GM18951 (cell line): ENCODE results near the gene DPH3.

Experiments used
- POLR2A ChIP-seq: IDR thresholded peaks from 4 replicates; pipeline ENCODE4 v1.6.1; 2011; ENCODE audit warnings: mild to moderate bottlenecking; ENCODE audit not compliant: insufficient read length, insufficient read depth; ENCODE audit errors: extremely low read depth
- in situ Hi-C: fragments of 300-500 bp; cut with MboI; formaldehyde crosslinking; loops from one replicate; pipeline ENCODE4 v1.12.0; 2022; ENCODE audit warnings: low sequenced_read_pairs, mixed read lengths, inconsistent platforms; ENCODE audit not compliant: unreplicated experiment

Gene DPH3

DNA sequence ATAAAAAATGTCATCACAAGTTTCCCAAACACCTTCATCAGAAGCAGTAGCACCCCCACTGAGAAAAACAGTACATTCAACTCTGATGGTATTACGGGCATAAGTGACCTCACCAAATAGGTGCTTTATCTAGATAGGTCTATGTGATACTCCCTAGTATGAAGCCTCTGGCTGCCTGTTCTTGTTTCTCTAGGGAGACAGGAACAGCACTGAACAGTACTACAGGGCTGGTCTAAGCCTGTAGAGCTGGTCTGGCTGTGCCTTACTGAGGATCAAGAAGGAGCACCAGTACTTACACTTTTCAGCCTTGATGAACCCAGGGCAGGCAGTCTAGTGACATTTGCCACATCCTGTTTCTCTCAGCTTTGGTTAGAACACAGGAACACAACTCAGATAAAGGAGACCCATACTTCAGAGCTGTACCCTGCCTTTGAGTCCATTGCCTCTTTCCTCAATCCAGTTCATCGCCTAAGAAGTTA is 36.2 kb upstream of the DPH3 start:
- in situ Hi-C loops, result no loop called here
- TF ChIP-seq POLR2A, result no peak

GRCh38 chr3:16300307-16300706 is 35.6 kb upstream of the DPH3 start:
- no peak for TF ChIP-seq POLR2A
- in situ Hi-C loops, result no loop called here

DNA sequence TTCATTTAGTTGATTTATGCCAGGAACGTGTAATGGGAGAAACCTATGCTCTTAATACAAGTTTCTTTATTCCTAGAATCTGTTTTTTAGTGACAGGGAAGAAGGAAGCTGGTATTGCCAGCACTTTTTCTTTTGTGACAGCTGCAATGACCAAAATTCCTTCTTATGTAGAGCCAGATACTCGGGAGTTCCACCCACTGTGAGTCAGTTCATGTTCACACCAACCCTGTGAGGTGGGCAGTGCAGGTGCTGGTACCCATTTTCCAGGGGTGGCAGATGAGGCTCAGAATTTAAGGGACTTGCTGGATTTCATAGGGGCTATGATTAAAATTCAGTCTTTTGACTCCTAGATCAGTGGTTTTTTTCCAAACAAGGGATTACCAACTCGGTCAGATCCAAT is 35.0 kb upstream of the DPH3 start:
- in situ Hi-C loops, result loop anchor here (25.0 kb wide), 2 partner anchors 938 to 1088 kb away; no protein-coding TSS in a partner anchor
- TF ChIP-seq POLR2A, result no peak

- in situ Hi-C loops, result loop anchor here (25.0 kb wide), 2 partner anchors 938 to 1088 kb away; no protein-coding TSS in a partner anchor
- no peak for TF ChIP-seq POLR2A
These were observed 34.1 kb upstream of the DPH3 start for GRCh38 chr3:16298891-16299290.

DNA sequence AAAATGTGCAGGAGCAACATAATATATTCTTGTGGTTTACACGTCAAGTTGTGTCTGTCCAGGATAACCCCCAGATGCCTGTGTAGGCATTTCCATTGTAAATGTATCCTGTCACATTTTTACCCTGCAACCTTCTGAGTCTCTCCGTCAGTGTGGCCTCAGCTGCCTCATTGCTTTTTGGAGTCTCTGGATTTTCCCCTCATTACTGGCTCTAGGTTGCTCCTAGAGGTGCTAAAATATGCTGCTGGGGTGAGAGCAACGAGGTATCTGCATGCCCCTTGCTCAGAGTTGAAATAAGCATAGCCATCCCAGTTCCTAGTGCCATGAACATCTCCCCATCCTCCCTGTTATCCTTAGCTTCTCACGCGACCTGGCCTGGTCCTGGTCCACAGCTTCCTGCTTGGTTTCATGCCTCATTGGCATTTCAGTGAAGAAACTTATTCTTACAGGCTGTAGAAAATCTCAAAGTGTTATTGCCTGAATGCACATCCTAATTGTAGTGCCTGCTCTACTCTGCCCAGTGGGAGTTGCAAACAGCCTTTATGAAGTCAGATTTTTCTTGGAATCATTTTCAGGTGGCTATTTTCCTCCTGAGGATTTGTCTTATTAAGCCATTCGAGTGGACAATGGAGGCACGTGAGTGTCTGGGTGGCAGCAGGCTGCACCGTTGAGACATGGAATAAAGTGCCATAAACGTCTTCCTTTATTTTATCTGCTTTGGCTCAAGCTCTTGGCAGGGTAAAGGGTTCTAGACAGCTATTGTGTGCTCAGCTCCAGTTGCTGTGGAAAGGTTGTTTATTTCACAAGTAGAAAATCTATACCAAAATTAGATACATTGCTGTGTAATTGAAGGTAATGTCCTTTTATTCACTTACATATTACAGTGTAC is 33.5 kb upstream of the DPH3 start:
- in situ Hi-C loops, result loop anchor here (25.0 kb wide), 2 partner anchors 939 to 1089 kb away; no protein-coding TSS in a partner anchor
- TF ChIP-seq POLR2A, result no peak

DNA sequence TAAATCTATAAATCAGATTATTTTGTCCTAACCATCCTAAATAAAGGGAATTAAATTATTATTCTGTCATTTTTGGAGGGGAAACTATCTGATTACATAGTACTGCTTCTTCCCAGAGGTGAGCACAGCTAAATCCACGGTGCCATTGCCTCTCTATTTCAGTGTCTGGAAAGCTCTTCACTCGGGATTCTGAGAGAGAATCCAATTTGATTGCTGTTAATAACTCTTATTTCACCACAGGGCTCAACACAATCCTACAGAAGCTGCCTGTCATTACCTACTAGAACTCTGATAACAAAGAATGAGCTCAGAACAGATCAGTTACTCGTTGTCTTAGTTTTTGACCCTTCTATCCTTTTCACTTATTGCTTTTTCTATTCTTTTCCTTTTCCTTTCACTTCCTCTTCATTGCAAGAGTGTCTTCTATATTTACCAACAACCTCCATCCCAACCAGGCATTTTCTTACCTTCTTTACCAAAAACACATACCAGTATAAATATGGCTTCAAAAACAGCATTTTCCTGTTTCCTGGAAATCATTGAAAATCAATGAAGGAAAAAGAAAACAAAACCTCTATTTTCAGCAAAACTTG is 30.7 kb upstream of the DPH3 start:
- in situ Hi-C loops, result loop anchor here (25.0 kb wide), 2 partner anchors 942 to 1092 kb away; no protein-coding TSS in a partner anchor

DNA sequence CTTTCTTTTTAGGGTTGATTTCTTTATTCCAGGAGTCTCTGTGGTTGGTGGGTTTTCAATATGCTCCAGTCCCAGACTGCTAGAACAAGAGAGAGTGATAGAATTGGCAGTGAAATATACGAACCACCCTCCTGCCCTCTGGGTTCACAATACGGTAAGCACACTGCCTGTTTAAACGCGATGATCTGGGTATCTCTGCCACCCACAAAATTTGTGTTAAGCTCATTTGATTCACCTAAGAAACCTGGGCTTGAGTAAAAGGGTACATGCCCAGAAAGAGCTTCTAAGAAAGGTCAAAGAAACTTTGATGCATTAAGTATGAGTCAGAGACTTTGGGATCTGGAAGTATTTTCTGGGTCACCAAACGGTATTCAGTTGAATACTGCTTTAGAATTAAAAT is 30.1 kb upstream of the DPH3 start:
- in situ Hi-C loops, result loop anchor here (25.0 kb wide), 2 partner anchors 942 to 1092 kb away; no protein-coding TSS in a partner anchor
- TF ChIP-seq POLR2A, result no peak

More for the DNA sequence above, 30.7 kb upstream of the DPH3 start:
- TF ChIP-seq POLR2A, result no peak

DNA sequence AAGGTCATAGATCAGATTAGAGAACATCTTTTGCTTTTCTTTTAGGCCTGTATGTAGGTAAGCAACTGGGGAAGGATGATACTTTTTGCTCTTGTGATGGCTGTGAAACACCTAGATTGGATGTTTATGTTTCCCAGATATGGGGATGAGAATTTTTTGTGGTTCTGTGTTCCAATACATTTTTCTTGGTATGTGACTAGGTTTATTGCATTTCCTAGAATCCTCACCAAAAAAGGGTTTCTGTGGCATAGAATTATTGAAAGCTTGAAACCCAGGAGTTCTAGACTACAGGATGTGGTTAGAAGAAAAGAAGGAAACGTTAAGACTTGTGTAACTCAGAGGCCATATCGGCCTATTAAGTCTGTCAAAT is 26.1 kb upstream of the DPH3 start:
- in situ Hi-C loops, result loop anchor here (25.0 kb wide), 2 partner anchors 946 to 1096 kb away; no protein-coding TSS in a partner anchor
- no peak for TF ChIP-seq POLR2A

DNA sequence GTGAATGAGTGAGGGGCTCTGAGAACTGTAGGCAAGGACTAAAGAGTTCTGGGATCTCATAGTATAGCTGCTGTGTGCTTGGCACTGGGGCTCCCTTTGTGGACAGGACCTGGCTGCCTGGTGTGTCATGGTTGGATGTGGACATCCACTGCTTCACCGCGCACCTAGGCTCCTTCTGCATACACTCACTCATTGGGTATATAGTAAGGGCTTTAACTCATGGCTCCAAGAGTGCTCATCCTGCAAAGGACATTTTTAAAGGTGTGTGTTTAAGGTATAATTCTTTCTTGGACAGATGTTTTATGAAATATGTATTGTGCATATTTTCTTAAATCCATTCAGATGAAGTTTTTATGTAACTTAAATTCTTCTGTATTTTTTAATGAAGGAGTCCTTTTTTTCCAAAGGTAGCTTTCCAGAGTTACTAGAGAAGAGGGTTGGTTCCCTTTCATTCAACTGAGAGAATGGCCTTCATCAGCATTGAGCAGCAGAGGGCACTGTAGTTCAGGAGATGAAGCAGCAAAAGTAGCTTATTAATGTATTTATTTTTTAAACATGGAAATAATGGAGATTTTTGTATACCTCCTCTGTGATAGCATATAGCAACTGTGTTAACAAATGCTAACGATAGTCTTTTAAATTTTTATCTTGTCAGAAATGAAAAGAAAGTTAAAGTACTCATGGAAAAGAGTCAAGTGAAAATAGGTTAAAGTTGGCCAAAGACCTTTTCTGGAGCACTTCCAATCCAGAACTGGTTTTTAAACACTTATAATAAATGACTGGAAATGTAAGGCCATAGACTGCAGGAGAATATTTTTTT is 25.5 kb upstream of the DPH3 start:
- TF ChIP-seq POLR2A, result no peak
- in situ Hi-C loops, result loop anchor here (25.0 kb wide), 2 partner anchors 947 to 1097 kb away; no protein-coding TSS in a partner anchor

GRCh38 chr3:16289144-16289889 is 24.6 kb upstream of the DPH3 start:
- TF ChIP-seq POLR2A, result no peak
- in situ Hi-C loops, result loop anchor here (5.0 to 25.0 kb wide), 3 partner anchors 263 to 1098 kb away; no protein-coding TSS in a partner anchor

- in situ Hi-C loops, result loop anchor here (5.0 to 25.0 kb wide), 3 partner anchors 264 to 1099 kb away; no protein-coding TSS in a partner anchor
These were observed 23.9 kb upstream of the DPH3 start for GRCh38 chr3:16288664-16289063.

More at GRCh38 chr3:16288664-16289063, 23.9 kb upstream of the DPH3 start:
- TF ChIP-seq POLR2A, result no peak
